ENCODE data around the gene MEIOB.
"Not testable (repeated sequence)": the region's sequence is repeated elsewhere in the genome, so short reads cannot be mapped to it uniquely, and the experiment has no call there.

MEIOB gene

GRCh38 chr16:1807626-1808025 lies 64.3 kb downstream of the MEIOB start:
- no peak for DNase-seq

GRCh38 chr16:1800701-1801100 lies 71.3 kb downstream of the MEIOB start:
- DNase-seq = no peak

GRCh38 chr16:1799263-1799662 lies 72.7 kb downstream of the MEIOB start:
- not testable (repeated sequence) for DNase-seq

GRCh38 chr16:1794908-1795666 lies 76.9 kb downstream of the MEIOB start:
- no peak for DNase-seq

- no peak for DNase-seq
Measured at GRCh38 chr16:1794221-1794871, 77.6 kb downstream of the MEIOB start.

GRCh38 chr16:1793578-1794220 lies 78.3 kb downstream of the MEIOB start, which contains the start of gene IGFALS:
TSS of gene IGFALS (minus strand) at chr16:1793705. CDS start at chr16:1793652, 53 bp downstream.
- DNase-seq = no peak

- no peak for DNase-seq
Measured at GRCh38 chr16:1792836-1793577, 79.0 kb downstream of the MEIOB start.

- DNase-seq = no peak
Measured at GRCh38 chr16:1791943-1792812, 79.8 kb downstream of the MEIOB start.

- DNase-seq = no peak
Measured at GRCh38 chr16:1791256-1791942, 80.6 kb downstream of the MEIOB start.

GRCh38 chr16:1790611-1791255 lies 81.2 kb downstream of the MEIOB start:
- DNase-seq = no peak

GRCh38 chr16:1790261-1790610 lies 81.7 kb downstream of the MEIOB start:
- DNase-seq = no peak

GRCh38 chr16:1789643-1790045 lies 82.3 kb downstream of the MEIOB start:
- no peak for DNase-seq

- no peak for DNase-seq
Measured at GRCh38 chr16:1788708-1789100, 83.3 kb downstream of the MEIOB start.

GRCh38 chr16:1788095-1788707 lies 83.8 kb downstream of the MEIOB start:
- no peak for DNase-seq

- no peak for DNase-seq
Measured at GRCh38 chr16:1787322-1788094, 84.5 kb downstream of the MEIOB start.

GRCh38 chr16:1787056-1787321 lies 85.0 kb downstream of the MEIOB start:
- no peak for DNase-seq

GRCh38 chr16:1786242-1787055 lies 85.5 kb downstream of the MEIOB start:
- DNase-seq = no peak

GRCh38 chr16:1785846-1786170 lies 86.2 kb downstream of the MEIOB start:
- no peak for DNase-seq
